Measurements from ENCODE around the gene SUGCT. TPM values are rescaled to one million over a fixed set of nuclear protein-coding genes. Genes with fewer than 3 reads are reported as not detected.

Gene SUGCT
- total and polyA plus RNA-seq, 8 donors: 0.87 to 8.0 (median 2.9) TPM; not detected in 1

DNA sequence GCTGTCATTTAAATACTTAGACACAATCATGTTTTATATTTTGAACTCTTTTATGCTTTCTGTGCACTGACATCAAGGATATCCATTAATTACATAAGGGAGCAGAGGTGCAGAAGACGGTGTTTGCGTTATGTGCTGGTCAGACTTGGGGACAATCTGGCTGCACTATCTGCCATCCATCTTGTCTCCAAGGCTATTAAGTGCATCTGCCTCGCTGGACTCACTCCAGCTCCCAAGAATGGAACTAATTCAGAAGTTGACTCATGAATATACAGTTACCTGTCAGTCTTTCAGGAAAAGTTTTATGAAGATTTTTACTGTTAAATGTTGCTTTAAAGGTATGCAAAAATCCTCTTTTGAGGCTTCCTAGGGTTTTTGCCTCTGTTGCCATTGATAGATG is 391.0 kb downstream of the SUGCT start:
- intact Hi-C loops (cut with DNase I; ENCODE audit: low total_unique reads): no loop called here
- Histone ChIP-seq H3K36me3 (no peaks in the 10 kb centered on the region), H3K4me3 (no peak overlapping the region), H3K27me3 (no peaks in the 10 kb centered on the region), H3K4me1 (no peaks in the 10 kb centered on the region), H3K27ac (no peak overlapping the region), H3K9me3 (no peaks in the 10 kb centered on the region)
- 58 to 84% (median 73%) methylated on average over 3 of the region's 3 CpGs for WGBS, 5 donors
- TF ChIP-seq, protein P1, sequence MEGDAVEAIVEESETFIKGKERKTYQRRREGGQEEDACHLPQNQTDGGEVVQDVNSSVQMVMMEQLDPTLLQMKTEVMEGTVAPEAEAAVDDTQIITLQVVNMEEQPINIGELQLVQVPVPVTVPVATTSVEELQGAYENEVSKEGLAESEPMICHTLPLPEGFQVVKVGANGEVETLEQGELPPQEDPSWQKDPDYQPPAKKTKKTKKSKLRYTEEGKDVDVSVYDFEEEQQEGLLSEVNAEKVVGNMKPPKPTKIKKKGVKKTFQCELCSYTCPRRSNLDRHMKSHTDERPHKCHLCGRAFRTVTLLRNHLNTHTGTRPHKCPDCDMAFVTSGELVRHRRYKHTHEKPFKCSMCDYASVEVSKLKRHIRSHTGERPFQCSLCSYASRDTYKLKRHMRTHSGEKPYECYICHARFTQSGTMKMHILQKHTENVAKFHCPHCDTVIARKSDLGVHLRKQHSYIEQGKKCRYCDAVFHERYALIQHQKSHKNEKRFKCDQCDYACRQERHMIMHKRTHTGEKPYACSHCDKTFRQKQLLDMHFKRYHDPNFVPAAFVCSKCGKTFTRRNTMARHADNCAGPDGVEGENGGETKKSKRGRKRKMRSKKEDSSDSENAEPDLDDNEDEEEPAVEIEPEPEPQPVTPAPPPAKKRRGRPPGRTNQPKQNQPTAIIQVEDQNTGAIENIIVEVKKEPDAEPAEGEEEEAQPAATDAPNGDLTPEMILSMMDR (IDR thresholded peaks at IDR 0.05): no peak
- TF ChIP-seq POLR2A (IDR thresholded peaks at IDR 0.05) (no peak), EP300 (IDR thresholded peaks at IDR 0.05) (no peak), POLR2AphosphoS5 (IDR thresholded peaks at IDR 0.05) (no peak)
- DNase-seq: no peak

DNA sequence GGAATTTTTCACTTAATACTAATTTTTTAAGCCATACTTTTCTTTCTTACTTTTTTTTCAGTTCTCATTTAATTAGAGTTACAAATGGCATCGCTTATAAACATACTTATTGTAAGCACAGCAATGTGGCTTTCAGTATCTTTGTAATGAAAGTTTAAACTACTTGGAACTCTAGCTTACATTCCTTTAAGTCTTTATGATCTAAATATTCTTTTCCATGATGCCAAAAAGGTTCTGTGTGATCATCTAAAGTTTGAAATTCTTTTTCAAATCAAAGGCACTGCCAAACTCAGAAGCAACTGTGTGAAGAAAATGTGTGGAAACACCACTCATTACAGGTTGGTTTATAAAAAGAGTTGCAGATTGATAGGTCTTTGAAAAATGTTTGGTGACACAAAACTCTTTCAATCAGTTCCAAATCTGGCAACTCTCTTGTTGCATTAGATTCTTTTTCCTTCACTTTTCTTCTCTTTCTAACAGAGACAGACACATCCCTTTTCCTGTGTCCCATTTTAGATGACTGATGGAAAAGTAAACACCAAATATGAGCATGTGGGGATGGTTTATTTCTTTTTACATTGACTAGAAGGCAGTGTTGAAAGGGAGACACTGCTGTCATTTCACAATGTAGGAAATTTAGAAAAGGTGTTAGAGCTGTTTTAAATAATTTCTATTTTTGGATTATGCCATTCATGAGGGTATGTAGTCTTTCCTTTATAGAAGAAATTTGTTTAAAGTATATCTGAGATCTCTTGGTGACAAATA is 392.3 kb downstream of the SUGCT start:
- Histone ChIP-seq H3K36me3 (no peaks in the 10 kb centered on the region), H3K4me3 (no peak overlapping the region), H3K27ac (no peak overlapping the region), H3K27me3 (no peaks in the 10 kb centered on the region), H3K9me3 (no peaks in the 10 kb centered on the region), H3K4me1 (no peaks in the 10 kb centered on the region)
- TF ChIP-seq EP300 (IDR thresholded peaks at IDR 0.05) (no peak), POLR2AphosphoS5 (IDR thresholded peaks at IDR 0.05) (no peak), POLR2A (IDR thresholded peaks at IDR 0.05) (no peak)
- TF ChIP-seq, protein P1 (IDR thresholded peaks at IDR 0.05): no peak
- 54 to 77% (median 67%) methylated on average over 1 of the region's 1 CpG for WGBS, 5 donors
- intact Hi-C loops (cut with DNase I; ENCODE audit: low total_unique reads): no loop called here
- no peak for DNase-seq

- DNase-seq: no peak
- intact Hi-C loops (cut with DNase I; ENCODE audit: low total_unique reads): no loop called here
- no peak overlapping the region for H3K4me3 ChIP-seq
- TF ChIP-seq, protein P1 (IDR thresholded peaks at IDR 0.05): no peak
- TF ChIP-seq POLR2A (IDR thresholded peaks at IDR 0.05) (no peak), EP300 (IDR thresholded peaks at IDR 0.05) (no peak), POLR2AphosphoS5 (IDR thresholded peaks at IDR 0.05) (no peak)
- H3K27ac ChIP-seq: no peak overlapping the region
- H3K27me3 ChIP-seq: no peaks in the 10 kb centered on the region
- no peaks in the 10 kb centered on the region for H3K4me1 ChIP-seq
- no peaks in the 10 kb centered on the region for H3K36me3 ChIP-seq
- H3K9me3 ChIP-seq: no peaks in the 10 kb centered on the region
These were observed 392.9 kb downstream of the SUGCT start for GRCh38 chr7:40527723-40528122.

- Histone ChIP-seq H3K4me1 (no peaks in the 10 kb centered on the region), H3K36me3 (no peaks in the 10 kb centered on the region), H3K4me3 (no peak overlapping the region), H3K27me3 (no peaks in the 10 kb centered on the region), H3K9me3 (no peaks in the 10 kb centered on the region), H3K27ac (no peak overlapping the region)
- no peak for DNase-seq
- intact Hi-C loops (cut with DNase I; ENCODE audit: low total_unique reads): no loop called here
- TF ChIP-seq, protein P1 (IDR thresholded peaks at IDR 0.05): no peak
- TF ChIP-seq POLR2AphosphoS5 (IDR thresholded peaks at IDR 0.05) (no peak), EP300 (IDR thresholded peaks at IDR 0.05) (no peak), POLR2A (IDR thresholded peaks at IDR 0.05) (no peak)
These were observed 395.5 kb downstream of the SUGCT start for GRCh38 chr7:40530292-40530691.

Data from stomach (tissue), 9 donors.